ENCODE results near the gene KRT10. TPM values are rescaled to one million over a fixed set of nuclear protein-coding genes. Genes with fewer than 3 reads are reported as not detected.

The KRT10 gene
- total and polyA plus RNA-seq, 9 of the 15 experiments (the other 6 are each of a cell fraction or from before 2014, with no cell fraction given): 47.0 to 179 (median 76.2) TPM

DNA sequence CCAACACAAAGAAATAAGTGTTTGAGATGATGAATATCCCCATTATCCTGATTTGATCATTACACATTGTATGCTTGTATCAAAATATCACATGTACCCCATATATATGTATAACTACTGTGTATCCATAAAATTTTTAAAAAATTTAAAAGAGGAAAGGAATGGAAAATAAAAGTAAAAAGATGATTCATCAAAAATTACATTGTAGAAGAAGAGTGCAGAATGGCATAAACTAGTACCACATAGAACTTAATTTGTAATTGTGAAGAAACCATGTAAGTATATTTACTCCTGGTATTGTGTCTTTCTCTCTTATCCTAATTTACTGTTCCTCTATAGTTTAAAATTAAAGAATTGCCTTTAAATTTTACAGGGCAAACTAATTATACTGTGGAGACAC is 11.5 kb upstream of the KRT10 start (continued):
- TF ChIP-seq, protein P1, sequence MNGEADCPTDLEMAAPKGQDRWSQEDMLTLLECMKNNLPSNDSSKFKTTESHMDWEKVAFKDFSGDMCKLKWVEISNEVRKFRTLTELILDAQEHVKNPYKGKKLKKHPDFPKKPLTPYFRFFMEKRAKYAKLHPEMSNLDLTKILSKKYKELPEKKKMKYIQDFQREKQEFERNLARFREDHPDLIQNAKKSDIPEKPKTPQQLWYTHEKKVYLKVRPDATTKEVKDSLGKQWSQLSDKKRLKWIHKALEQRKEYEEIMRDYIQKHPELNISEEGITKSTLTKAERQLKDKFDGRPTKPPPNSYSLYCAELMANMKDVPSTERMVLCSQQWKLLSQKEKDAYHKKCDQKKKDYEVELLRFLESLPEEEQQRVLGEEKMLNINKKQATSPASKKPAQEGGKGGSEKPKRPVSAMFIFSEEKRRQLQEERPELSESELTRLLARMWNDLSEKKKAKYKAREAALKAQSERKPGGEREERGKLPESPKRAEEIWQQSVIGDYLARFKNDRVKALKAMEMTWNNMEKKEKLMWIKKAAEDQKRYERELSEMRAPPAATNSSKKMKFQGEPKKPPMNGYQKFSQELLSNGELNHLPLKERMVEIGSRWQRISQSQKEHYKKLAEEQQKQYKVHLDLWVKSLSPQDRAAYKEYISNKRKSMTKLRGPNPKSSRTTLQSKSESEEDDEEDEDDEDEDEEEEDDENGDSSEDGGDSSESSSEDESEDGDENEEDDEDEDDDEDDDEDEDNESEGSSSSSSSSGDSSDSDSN (IDR thresholded peaks at IDR 0.05; ENCODE audit: borderline replicate concordance in 1 of 2, low read depth in 2 of 2, low read length in 2 of 2): no peak

DNA sequence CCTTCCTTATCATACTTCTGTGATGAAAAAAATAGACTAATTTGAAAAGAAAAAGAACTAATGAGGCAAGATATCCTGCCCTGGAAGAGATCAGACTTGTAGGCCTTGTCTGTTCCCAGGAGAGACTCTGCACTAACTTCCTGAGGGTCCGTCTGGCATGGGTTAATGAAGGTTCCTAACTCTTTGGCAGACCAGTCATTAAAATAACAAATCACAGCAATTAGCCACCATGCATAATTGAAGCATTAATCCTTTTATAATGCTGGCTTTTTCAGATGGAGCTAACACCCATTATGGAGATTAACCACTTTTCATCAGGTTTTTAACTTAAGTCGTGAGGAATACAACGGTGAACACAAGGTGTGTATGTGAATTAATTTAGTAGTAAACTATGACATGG is 10.4 kb upstream of the KRT10 start:
- no TSS peak for BruUV-seq (replicated peaks)
- in situ Hi-C loops (cut with MboI): no loop called here
- POLR2A ChIA-PET: interaction anchor here (1.3 to 2.6 kb wide), 3 partner anchors 10 to 24 kb away, joined by 3 to 11 read pairs (median 9); no protein-coding TSS in a partner anchor
- 92% methylated on average over 3 of the region's 3 CpGs for WGBS (ENCODE audit: insufficient coverage, low coverage, missing lambda C conversion rate)
- no peaks in the 10 kb centered on the region for H3K9me3 ChIP-seq (replicated peaks; ENCODE audit: control insufficient read depth, insufficient read depth, low read depth, low read length)
- H4K20me1 ChIP-seq (replicated peaks; ENCODE audit: control insufficient read depth, insufficient read depth, low read length): no peaks in the 10 kb centered on the region
- DNase-seq (ENCODE audit: extremely low read depth in 1 of 4, low spot score in 3 of 4): no peak
- no peaks in the 10 kb centered on the region for H3K27me3 ChIP-seq (ENCODE audit: control insufficient read depth in 2 of 2, insufficient read depth in 2 of 2, low read length in 2 of 2)
- intact Hi-C loops (cut with micrococcal nuclease): no loop called here
- H2AFZ ChIP-seq (ENCODE audit: low read depth, low read length): no peak overlapping the region
- TF ChIP-seq FOXA3 (CRISPR knock-in tag; conservative IDR thresholded peaks at IDR 0.05 in 1 of 2, IDR thresholded peaks at IDR 0.05 in 1 of 2): no peak
- H3K79me2 ChIP-seq (ENCODE audit: control insufficient read depth, insufficient read depth, low read length): peaks cover 33% of the 10 kb centered on the region
- H3K4me3 ChIP-seq: no peak overlapping the region
- H3K36me3 ChIP-seq (ENCODE audit: control insufficient read depth, insufficient read depth, low read length): peaks cover 36% of the 10 kb centered on the region
- no peak for FAIRE-seq
- no peak overlapping the region for H3K9ac ChIP-seq (ENCODE audit: insufficient read depth in 1 of 2, low read depth in 2 of 2, low read length in 2 of 2)
- no peak overlapping the region for H3K4me2 ChIP-seq (ENCODE audit: insufficient read depth, low read length)
- ATAC-seq: no peak
- peaks cover 2 to 18% of the 10 kb centered on the region in 2 experiments; a peak in 3 of 5 replicates for H3K4me1 ChIP-seq (replicated peaks in 1 of 2; ENCODE audit: control insufficient read depth in 2 of 2, insufficient read depth in 2 of 2, low read length in 2 of 2)
- no peaks in the 10 kb centered on the region for H3K9me1 ChIP-seq (ENCODE audit: control insufficient read depth, insufficient read depth, low read length)
- CTCF ChIA-PET (ENCODE audit: low intra/inter-chr PET ratio): no interaction called here
- H3K27ac ChIP-seq (ENCODE audit: extremely low read depth, low read depth, low read length): 0 out of 3 replicates have a peak overlapping the region, but pooled peaks have one; percentile 19
